Brain microvascular endothelial cell (primary cell): ENCODE measurements around the gene NUP62.
A peak's percentile ranks its signal among the peaks of the same experiment; 100 is the strongest.
"Not testable (repeated sequence)": the region's sequence is repeated elsewhere in the genome, so short reads cannot be mapped to it uniquely, and the experiment has no call there.

Source experiments
- DNase-seq: peaks from one replicate; pipeline ENCODE4 v3.0.0-alpha.2; 2020
- H3K27ac ChIP-seq: fragments of 250-450 bp; sonication (Bioruptor Pico); 2 replicates; pipeline ENCODE4 v1.5.1; 2020; ENCODE audit warnings: mild to moderate bottlenecking, moderate library complexity
- H3K27me3 ChIP-seq: fragments of 250-450 bp; sonication (Bioruptor Pico); replicated peaks from 2 replicates; pipeline ENCODE4 v1.5.1; 2020; ENCODE audit warnings: mild to moderate bottlenecking
- H3K36me3 ChIP-seq: fragments of 250-450 bp; sonication (Bioruptor Pico); replicated peaks from 2 replicates; pipeline ENCODE4 v1.5.1; 2020; ENCODE audit warnings: mild to moderate bottlenecking
- H3K4me3 ChIP-seq: 2 replicates; pipeline ENCODE4 v1.5.1; 2011; ENCODE audit warnings: low read depth, mild to moderate bottlenecking, control low read depth, low read length, moderate library complexity
- in situ Hi-C: cut with HindIII; loops from 2 replicates; pipeline ENCODE4 v1.10.0; 2017; ENCODE audit warnings: low sequenced_read_pairs, low pct_ligation_motif_present
- TF ChIP-seq, protein P1 (sequence below): IDR thresholded peaks from 2 replicates; pipeline ENCODE4 v1.5.1; 2011; ENCODE audit warnings: low read depth, mild to moderate bottlenecking, moderate library complexity, low read length, control low read depth, inconsistent platforms; ENCODE audit errors: missing control alignments

The NUP62 gene

DNA sequence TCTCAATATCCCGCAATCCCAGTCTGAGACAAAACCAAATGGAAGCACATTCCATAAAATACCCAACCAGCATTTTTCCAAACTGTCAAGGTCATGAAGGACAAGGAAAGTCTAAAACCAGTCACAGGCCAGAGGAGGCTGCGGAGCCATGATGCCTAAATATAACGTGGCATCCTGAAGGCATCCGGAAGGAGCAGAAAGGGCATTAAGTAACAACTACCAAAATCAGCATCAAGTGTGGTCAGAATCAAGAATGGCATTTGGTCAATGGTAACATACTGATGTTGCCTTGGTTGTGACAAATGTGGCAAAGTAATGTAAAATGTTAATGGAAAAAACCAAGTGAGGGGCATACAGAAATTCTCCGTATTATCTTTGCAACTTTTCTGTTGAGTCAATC, 3.8 kb downstream of the NUP62 start:
- Histone ChIP-seq H3K27me3 (no peaks in the 10 kb centered on the region), H3K27ac (no peak overlapping the region), H3K36me3 (peaks cover 22% of the 10 kb centered on the region), H3K4me3 (no peak overlapping the region)
- TF ChIP-seq, protein P1, sequence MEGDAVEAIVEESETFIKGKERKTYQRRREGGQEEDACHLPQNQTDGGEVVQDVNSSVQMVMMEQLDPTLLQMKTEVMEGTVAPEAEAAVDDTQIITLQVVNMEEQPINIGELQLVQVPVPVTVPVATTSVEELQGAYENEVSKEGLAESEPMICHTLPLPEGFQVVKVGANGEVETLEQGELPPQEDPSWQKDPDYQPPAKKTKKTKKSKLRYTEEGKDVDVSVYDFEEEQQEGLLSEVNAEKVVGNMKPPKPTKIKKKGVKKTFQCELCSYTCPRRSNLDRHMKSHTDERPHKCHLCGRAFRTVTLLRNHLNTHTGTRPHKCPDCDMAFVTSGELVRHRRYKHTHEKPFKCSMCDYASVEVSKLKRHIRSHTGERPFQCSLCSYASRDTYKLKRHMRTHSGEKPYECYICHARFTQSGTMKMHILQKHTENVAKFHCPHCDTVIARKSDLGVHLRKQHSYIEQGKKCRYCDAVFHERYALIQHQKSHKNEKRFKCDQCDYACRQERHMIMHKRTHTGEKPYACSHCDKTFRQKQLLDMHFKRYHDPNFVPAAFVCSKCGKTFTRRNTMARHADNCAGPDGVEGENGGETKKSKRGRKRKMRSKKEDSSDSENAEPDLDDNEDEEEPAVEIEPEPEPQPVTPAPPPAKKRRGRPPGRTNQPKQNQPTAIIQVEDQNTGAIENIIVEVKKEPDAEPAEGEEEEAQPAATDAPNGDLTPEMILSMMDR, result no peak
- no peak for DNase-seq
- in situ Hi-C loops, result no loop called here

DNA sequence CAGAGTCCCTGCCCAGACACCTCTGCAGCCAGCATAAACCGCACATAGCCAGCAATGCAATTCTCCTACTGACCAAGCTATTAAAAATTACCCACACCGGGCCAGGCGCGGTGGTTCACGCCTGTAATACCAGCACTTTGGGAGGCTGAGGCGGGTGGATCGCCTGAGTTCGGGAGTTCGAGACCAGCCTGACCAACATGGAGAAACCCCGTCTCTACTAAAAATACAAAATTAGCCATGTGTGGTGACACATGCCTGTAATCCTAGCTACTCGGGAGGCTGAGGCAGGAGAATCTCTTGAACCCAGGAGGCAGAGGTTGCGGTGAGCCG, 4.5 kb downstream of the NUP62 start:
- H3K4me3 ChIP-seq, DNase-seq, H3K27ac ChIP-seq, in situ Hi-C loops, H3K27me3 ChIP-seq: not testable (repeated sequence)
- H3K36me3 ChIP-seq, result peaks cover 24% of the 10 kb centered on the region

DNA sequence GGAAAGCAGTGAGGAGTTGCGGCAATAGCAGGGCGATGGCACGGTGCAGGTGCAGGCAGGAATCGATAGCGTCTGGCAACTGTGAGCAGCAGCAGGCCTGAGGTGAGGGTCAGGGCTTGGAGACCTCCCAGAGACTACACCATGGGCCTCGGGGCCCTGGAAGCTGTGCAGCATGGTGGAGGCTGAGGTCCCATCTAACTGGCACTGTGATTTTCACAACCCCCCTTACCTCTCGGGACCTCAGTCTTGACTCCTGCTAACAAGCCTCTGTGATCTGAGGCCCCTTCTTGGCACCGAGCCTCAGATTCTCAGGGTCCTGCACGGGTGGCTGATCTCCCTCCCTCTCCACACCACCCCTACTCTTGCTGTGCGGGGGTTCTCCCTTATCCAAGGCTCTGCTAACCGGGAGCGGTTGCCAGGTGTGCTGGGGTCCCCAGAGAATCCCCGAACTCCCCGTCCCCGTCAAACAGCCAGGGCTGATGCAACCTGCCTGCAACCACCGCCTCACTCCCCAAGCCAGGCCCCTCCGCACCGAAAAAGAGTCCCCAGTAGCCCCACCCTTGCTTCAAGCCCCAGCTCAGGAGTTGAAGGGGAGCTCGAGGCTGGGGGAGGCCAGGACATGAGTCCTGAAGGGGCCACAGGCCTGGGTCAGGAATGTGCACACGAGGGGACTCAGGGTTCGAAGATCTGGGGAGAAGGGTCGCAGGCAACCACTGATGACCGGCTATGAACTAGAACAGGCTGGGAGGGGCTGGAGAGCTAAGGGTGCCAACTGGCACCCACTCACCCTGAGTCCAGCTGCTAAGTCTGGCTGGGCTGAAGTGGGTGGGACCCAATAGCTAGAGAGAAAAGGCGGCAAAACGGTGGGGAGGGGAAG, 5.1 kb downstream of the NUP62 start:
- Histone ChIP-seq H3K4me3 (no peak overlapping the region), H3K36me3 (peaks cover 24% of the 10 kb centered on the region)
- TF ChIP-seq, protein P1, result no peak

DNA sequence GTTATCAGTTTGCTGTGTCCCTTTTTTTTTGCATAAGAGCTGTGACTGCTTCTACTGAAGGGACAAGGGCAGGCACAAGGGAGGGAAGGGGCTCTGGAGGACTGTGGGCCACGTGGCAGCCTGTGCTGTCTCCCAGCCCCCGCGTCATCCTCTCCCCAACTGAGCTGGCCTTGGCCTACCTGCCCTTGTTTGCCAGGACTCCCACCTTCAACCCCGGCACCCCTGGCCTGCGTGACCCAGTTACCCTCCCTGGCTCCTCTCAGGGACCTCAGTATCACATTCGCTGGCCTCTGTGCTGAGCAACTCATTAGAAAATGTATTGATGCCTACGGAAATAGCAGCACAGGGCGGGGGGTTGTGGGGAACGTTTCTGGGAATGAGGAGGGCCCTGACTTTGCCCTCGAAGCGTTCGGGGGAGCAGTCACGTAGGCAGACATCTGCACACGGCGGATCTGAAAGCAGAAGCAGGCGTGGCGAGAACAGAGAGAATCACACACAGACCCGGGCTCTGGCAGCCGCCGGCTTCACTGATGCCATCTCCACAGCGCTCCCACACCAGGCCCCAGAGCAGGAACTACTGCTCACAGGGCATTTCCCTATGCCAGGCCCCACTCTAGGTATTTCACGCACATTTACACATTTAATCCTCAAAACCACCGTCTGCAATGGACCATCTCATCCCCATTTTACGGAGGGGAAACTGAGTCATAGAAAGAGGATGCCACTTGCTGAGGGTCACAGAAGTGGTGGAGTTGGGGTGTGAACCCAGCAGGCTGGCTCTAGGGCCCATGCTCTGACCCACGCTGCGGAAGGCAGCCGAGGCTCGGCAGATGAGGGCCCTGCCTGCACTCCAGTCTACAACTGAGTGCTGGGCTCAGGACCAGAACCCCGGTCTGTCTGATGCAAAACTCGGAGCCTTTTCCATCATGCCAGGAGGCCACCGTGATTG, 6.0 kb downstream of the NUP62 start:
- no peak for DNase-seq
- in situ Hi-C loops, result no loop called here
- Histone ChIP-seq H3K4me3 (no peak overlapping the region), H3K36me3 (peaks cover 26% of the 10 kb centered on the region), H3K27me3 (no peaks in the 10 kb centered on the region), H3K27ac (no peak overlapping the region)
- TF ChIP-seq, protein P1, result no peak

More for the DNA sequence above, 5.1 kb downstream of the NUP62 start:
- in situ Hi-C loops, result no loop called here
- no peak for DNase-seq
- H3K27me3 ChIP-seq, result no peaks in the 10 kb centered on the region
- no peak overlapping the region for H3K27ac ChIP-seq

DNA sequence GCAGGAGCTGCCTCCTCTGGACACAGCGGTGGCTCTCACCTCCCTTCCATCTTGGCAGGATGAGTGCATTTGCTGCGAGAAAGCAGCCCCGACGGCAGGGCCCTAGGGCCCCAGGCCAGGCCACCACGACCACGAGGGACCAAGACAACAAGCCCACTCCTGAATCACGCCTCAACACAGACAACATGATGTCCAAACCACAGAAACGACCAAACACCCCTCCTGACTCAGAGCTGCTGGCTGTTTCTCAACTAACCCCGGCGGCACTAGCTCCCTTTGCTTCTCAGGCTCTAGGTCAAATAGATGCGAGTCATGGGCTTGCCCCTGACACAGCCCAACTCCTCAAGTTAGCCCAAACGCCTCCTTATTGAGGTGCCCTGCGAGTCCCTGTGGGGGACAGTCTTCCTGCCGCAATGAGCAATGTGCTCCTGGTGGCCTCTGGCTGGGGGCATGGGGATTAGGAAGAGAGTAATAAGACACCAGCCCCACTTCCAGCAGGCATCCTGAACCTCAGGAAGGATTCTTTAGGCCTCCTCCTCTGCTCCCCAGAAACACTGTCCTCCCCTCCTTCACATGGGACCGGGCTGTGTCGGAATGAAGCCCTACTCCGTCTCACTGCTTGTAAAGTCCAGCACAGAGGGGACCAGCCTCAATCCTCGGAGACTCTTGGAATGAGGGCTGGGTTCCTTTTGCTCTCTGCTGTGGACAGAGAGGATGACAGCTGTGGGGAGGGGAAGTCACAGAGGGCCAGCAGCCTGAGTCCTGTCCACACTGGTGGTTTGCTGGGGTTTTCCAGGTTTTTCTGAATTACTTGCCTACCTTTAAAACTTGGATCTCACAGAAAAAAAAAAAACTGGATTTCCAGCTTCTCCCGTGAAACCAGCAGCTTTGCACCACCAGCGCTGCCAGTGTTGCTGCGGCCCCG, 7.2 kb downstream of the NUP62 start:
- H3K27me3 ChIP-seq, result no peaks in the 10 kb centered on the region
- in situ Hi-C loops, result no loop called here
- DNase-seq, result peak; percentile 72
- H3K36me3 ChIP-seq, result peaks cover 30% of the 10 kb centered on the region
- TF ChIP-seq, protein P1, result no peak
- peak overlapping the region; percentile 43 for H3K27ac ChIP-seq
- H3K4me3 ChIP-seq, result no peak overlapping the region
